GM10248 (cell line): Measurements from ENCODE around the gene NUP93.

Experiments
- CTCF ChIA-PET: fragments of 300-600 bp; sonication (Branson Sonifier 250); formaldehyde crosslinking; extraction: SDS; loops from one replicate; lab custom pipeline; 2021; ENCODE audit warnings: antibody characterized with exemption; lab: Yijun Ruan, JAX
- POLR2A ChIA-PET: fragments of 350-650 bp; sonication (Branson Sonifier 250); formaldehyde crosslinking; extraction: SDS; loops from one replicate; lab custom pipeline; 2020; ENCODE audit warnings: antibody characterized with exemption; lab: Yijun Ruan, JAX
- DNase-seq: peaks from one replicate; pipeline ENCODE4 v3.0.0; 2012; ENCODE audit errors: extremely low spot score
- TF ChIP-seq, protein P1 (sequence below): IDR thresholded peaks from 2 replicates; pipeline ENCODE4 v1.5.1; 2012; ENCODE audit warnings: mild to moderate bottlenecking, low read depth; ENCODE audit errors: extremely low read depth, missing control alignments, control extremely low read depth

NUP93 gene

DNA sequence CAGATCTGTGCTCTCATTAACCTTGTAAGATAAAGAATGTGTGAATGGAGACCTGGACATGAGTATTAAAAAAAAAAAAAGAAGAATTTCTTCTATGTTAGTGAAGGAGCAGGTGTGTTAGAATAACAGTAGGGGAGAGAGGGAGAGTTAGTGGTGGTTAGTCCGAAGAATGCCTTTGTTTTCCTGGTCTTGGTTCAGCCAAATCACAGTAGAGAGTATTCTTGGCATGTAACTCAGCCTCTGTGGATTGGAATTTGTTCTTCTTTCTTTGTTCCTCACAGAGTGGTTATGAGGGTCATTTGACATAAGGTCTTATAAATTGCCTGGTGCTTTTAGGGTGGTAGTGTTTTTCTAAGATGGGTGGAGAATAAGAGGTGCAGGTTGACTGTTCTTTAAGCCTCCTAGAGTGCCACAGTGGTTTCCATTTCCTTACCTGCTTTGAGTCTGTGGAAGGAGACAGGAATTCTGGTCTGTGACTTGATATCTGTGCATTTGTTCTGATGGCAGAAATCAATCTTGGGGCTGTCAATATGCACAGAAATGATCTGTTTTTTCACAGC, 17.6 kb downstream of the NUP93 start:
- TF ChIP-seq, protein P1, sequence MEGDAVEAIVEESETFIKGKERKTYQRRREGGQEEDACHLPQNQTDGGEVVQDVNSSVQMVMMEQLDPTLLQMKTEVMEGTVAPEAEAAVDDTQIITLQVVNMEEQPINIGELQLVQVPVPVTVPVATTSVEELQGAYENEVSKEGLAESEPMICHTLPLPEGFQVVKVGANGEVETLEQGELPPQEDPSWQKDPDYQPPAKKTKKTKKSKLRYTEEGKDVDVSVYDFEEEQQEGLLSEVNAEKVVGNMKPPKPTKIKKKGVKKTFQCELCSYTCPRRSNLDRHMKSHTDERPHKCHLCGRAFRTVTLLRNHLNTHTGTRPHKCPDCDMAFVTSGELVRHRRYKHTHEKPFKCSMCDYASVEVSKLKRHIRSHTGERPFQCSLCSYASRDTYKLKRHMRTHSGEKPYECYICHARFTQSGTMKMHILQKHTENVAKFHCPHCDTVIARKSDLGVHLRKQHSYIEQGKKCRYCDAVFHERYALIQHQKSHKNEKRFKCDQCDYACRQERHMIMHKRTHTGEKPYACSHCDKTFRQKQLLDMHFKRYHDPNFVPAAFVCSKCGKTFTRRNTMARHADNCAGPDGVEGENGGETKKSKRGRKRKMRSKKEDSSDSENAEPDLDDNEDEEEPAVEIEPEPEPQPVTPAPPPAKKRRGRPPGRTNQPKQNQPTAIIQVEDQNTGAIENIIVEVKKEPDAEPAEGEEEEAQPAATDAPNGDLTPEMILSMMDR: no peak
- POLR2A ChIA-PET: no interaction called here
- no peak for DNase-seq

DNA sequence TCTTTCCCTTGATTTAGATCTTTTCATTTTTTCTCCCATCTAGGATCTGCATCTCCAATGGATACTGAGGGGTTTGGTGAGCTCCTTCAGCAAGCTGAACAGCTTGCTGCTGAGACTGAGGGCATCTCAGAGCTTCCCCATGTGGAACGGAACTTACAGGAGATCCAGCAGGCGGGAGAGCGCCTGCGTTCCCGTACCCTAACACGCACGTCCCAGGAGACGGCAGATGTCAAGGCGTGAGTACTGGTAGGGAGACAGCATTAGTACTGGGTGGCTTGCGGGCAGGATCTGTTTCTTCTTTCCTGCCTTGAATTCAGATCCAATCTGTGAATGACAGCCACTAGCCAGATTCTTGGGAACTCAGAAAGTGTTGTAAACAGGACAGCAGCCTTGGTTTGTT, 18.3 kb downstream of the NUP93 start:
- CTCF ChIA-PET: interaction anchor here (1.2 to 1.3 kb wide), 3 partner anchors 9 to 45 kb away, joined by 3 to 4 read pairs (median 3); no protein-coding TSS in a partner anchor
- POLR2A ChIA-PET: no interaction called here
- no peak for DNase-seq
- TF ChIP-seq, protein P1: no peak

More for the DNA sequence above, 17.6 kb downstream of the NUP93 start:
- CTCF ChIA-PET: interaction anchor here (1.2 to 1.3 kb wide), 2 partner anchors 9 to 10 kb away, joined by 3 to 4 read pairs; no protein-coding TSS in a partner anchor

DNA sequence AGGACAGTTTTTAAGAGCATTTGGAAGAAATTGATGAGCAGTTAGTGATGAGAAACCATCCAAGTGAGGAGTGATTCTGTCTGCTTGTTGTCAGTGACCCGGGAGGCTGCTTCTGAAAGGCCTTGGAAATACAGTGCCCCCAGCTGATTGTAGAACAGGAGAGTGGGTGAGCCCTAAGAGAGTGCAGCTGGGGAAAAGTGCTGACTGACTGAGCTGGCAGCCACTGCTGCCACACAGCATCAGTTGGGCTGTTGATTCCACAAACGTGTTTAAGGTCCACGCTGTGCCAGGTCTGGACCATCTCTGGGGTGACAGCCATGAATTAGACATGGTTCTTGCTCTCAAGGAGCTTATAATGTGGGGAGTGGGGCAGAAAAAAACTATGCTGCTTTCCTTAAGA, 18.9 kb downstream of the NUP93 start:
- ChIA-PET CTCF (interaction anchor here (0.9 to 1.3 kb wide), 4 partner anchors 9 to 45 kb away, joined by 3 to 4 read pairs (median 3); no protein-coding TSS in a partner anchor), POLR2A (no interaction called here)
- no peak for DNase-seq
- TF ChIP-seq, protein P1: no peak

DNA sequence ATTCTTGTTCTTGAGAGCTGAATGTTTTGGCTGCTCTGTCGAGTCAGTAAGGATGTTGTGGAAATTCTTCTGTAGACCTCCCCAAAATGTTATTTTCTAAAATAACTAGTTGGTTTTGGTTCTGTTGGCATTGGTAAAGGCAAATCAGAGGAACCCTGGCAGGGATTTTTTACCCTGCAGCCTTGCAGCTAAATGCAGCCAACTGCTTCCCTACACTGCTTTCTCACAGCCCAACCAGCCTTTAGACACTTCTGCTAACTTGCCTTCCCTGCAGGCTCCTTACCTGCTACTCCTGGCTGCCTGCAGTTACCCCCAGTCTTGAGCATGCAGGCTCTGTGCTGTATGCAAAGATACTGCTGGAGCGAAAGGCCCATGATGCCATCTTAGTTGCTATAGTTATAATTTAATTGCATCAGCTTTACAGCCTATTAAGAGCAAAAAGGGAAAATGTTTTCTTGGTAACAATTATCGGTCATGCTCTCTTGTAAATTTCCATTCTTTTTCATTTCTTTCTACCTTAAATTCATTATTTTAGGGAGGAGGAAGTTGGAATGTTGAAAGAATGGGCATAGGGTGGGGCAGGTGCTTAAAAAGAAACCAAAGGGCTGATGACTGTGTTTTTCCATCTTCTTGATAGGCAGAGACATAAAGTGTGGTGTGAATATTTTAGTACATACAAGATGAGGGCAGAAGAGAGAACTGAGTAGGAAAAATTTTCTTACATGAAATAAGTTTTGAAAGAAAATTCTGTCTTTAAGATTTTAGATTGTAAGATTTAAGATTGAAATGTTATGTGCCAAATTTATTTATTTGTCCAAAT, 20.0 kb downstream of the NUP93 start:
- TF ChIP-seq, protein P1: no peak
- DNase-seq: no peak
- ChIA-PET POLR2A (no interaction called here), CTCF (interaction anchor here (1.2 kb wide), 1 partner anchor 44 kb away, joined by 3 read pairs; no protein-coding TSS in a partner anchor)

DNA sequence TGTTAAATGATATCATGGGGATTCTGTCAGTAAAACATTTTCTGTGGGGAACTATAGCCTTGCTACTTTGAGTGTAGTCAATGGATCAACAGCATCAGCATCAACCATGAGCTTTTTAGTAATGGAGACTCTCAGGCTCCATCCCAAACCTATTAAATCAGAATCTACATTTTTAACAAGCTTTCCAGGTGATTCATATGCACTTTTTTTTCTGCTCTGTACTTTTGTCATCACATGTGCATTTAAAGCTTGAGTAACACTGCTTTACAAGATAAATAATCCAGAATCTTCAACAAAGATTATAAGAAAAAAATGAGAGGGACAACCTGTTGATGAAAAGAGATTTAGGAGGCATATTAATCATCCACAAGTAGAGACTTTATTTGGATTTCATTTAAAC, 23.5 kb downstream of the NUP93 start:
- POLR2A ChIA-PET: no interaction called here
- TF ChIP-seq, protein P1: no peak
- CTCF ChIA-PET: interaction anchor here (0.8 kb wide), 1 partner anchor 8 kb away, joined by 3 read pairs; no protein-coding TSS in a partner anchor
- DNase-seq: no peak

DNA sequence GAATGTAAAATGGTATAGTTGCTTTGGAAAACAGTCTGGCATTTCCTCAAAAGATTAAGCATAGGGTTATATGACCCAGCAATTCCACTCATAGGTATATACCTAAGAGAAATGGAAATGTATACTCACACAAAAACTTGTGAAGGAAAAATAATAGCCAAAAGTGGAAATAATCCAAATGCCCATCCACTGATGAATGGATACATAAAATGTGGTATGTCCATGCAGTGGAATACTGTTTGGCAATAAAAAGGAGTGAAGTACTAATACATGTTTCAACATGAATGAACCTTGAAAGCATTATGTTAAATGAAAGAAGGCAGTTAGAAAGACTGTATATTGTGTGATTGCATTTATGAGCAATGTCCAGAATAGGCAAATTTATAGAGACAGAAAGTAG, 25.1 kb downstream of the NUP93 start:
- TF ChIP-seq, protein P1: no peak
- POLR2A ChIA-PET: no interaction called here
- CTCF ChIA-PET: no interaction called here
- DNase-seq: no peak
